T-helper 17 cell (primary cell): Measurements from ENCODE around the gene STK11. TPM values are rescaled to one million over a fixed set of nuclear protein-coding genes. Genes with fewer than 3 reads are reported as not detected.

ENCODE experiments used
- ATAC-seq: fragments of 150-1000 bp; cut with Tn5 transposase; 2 replicates; pipeline ENCODE4 v1.10.0; 2021; ENCODE audit warnings: mild to moderate bottlenecking, moderate library complexity
- DNase-seq, 3 donors: peaks; one replicate each; pipeline versions ENCODE4 v3.0.0 to v3.0.0-alpha.2; 2020 to 2021
- H3K9me3 ChIP-seq: one replicate; pipeline ENCODE4 v1.7.0; 2013; ENCODE audit warnings: low read length, mild to moderate bottlenecking; ENCODE audit not compliant: control insufficient read depth, poor library complexity, severe bottlenecking
- H3K27ac Mint-ChIP-seq: one replicate; pipeline ENCODE4 v1.8.0; 2022; ENCODE audit warnings: mild to moderate bottlenecking, moderate library complexity, mixed read lengths
- H3K27me3 Mint-ChIP-seq: one replicate; pipeline ENCODE4 v1.8.0; 2022; ENCODE audit warnings: mixed read lengths
- H3K36me3 Mint-ChIP-seq: one replicate; pipeline ENCODE4 v1.8.0; 2022; ENCODE audit warnings: low read depth, mixed read lengths
- H3K4me1 Mint-ChIP-seq: one replicate; pipeline ENCODE4 v1.8.0; 2022; ENCODE audit warnings: mild to moderate bottlenecking, mixed read lengths
- H3K4me3 Mint-ChIP-seq: one replicate; pipeline ENCODE4 v1.8.0; 2022; ENCODE audit warnings: mild to moderate bottlenecking, moderate library complexity, mixed read lengths
- total RNA-seq, 4 donors: library from RNA in 2 of 4; stranded (reverse) in 2 of 4; gene quantifications; one replicate each; pipeline ENCODE4 v1.2.3 and lab custom pipeline; 2022 to 2026

STK11 gene
- total RNA-seq, 2 donors from 2014 or later = 70.0 to 70.4 TPM

DNA sequence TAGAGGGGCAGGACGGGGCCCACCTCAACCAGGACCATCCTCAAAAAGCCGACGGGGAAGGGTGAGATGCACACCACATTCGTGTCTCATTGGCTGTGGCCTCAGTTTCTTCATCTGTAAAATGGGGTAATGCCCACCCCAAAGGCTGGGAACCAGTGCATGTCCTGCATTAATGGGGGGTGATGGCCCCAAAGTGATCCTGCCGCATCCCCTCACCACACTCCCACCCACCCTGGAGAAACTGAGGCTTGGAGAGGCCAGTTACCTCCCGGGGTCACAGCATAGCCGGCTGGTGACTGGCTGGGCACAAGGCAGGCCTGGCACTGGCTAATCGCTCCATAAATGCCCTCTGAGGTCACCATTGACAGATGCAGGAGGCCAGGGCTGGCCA is 42.2 kb downstream of the STK11 start:
- DNase-seq (no peak), ATAC-seq (no peak)
- Mint-ChIP-seq H3K27me3 (no peaks in the 10 kb centered on the region), H3K27ac (peak overlapping the region; percentile 75), H3K36me3 (peaks cover 4% of the 10 kb centered on the region), H3K4me3 (peak overlapping the region; percentile 81), H3K4me1 (peaks cover 7% of the 10 kb centered on the region)
- H3K9me3 ChIP-seq = no peaks in the 10 kb centered on the region

DNA sequence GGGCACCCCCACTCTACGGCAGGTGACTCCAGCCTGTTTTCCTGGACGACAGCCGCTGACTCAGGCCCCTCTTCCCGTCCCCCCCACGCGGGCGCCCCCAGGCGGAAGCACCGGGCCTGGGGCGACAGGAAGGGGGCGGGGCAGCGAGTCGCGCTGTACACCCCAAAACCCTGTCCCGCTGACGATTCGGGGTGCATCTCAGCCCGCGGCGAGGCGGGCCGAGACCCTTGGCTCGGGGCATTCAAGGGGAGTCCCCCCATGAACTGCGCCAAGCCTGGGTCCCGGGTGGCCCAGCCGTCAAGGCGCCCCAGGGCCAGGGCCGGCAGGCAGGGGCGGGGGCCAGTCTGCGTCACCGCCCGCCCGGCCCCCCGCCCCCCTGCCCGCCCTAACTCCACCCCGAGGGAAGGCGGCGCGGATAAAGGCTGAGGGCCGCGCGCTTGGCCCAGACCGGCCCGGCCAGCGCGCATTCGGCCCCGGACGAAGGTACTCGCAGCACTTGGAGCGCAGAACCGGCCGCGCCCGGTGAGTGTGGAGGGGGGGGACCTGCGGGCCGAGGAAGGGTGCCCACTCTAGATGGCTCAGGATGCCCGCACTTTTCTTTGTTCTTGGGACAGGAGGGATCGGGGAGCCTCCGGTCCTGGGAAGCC is 42.7 kb downstream of the STK11 start, which contains the start of gene MIDN:
Gene MIDN, plus strand, starts transcription at position 445 of the 647 bp plus-strand sequence. CDS start 1,714 bp downstream, outside the sequence.
- peak; percentile 15 for ATAC-seq

DNA sequence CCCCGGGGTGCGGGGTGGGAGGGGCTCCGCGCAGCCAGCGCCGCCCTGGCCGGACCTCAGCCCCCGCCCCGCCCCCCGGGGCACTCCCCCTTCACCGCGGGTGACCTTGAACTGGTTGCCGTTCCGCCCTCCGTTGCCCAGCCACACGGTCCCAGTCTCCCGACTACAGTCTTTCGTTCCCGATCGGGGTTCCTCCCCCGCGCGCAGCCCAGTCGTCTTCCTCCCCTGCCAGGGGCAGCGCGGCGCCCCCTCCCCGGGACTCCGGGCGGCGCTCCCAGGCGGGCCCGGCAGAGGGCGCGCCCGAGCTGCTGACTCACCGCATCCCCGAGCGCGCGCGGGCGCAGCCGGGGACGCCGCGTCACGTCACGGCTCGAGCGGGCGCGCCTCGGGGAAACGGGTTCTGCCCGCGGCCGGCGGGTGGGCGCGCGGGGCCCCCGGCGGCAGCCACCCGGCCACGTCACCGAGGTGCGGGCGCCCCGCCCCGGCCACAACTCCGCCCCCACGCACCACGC is 43.3 kb downstream of the STK11 start:
- H3K9me3 ChIP-seq = no peaks in the 10 kb centered on the region
- Mint-ChIP-seq H3K27ac (no peak overlapping the region), H3K4me3 (peak overlapping the region; percentile 81), H3K4me1 (peaks cover 11% of the 10 kb centered on the region), H3K36me3 (peaks cover 4% of the 10 kb centered on the region), H3K27me3 (no peaks in the 10 kb centered on the region)
- ATAC-seq (peak; percentile 46), DNase-seq (peak; percentile 86 to 89 (median 88))

More for the DNA sequence above, 42.7 kb downstream of the STK11 start, which contains the start of gene MIDN:
- peak within 1 kb of the TSS; percentile 81 for H3K4me3 Mint-ChIP-seq
- peaks cover 4% of the 10 kb centered on the region for H3K36me3 Mint-ChIP-seq
- peak within 1 kb of the TSS; percentile 75 for H3K27ac Mint-ChIP-seq
- no peaks in the 10 kb centered on the region for H3K9me3 ChIP-seq
- H3K27me3 Mint-ChIP-seq = no peaks in the 10 kb centered on the region
- peak in 2 of 3 donors; percentile 73 to 77 for DNase-seq
- H3K4me1 Mint-ChIP-seq = peaks cover 7% of the 10 kb centered on the region

DNA sequence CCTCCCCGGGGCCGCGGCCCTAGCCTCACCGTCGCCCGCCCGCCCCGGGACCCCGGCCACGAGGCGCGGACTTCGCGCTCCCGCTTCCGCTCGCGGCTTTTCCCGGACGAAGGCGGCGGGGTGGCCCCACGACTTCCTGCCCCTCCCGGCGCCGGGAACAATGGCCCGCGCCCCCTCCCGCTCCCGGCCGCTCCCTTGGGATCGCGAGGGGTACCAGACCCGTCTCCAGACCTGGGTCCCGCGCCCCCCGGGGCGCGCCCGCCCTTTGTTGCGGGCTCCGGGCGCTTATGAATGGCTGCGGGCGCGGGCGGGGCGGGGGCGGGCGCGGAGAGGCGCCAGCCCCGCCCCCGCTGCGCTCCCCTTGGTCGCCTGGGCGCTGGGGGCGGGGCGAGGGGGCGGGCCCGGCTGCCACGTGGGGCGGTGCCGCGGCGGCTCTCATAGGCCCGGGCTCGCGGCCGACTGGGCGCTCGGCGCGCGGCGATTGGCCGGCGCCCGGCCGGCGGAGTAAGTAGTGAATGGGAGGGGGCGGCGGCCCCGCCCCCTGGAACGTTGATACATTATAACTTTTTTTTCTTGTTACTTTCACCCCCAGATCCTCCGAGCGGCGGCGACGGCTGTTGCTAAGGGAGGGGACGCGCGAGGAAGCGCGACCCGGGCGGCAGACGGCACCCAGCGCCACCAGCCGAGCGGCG is 43.9 kb downstream of the STK11 start:
- H3K9me3 ChIP-seq = no peaks in the 10 kb centered on the region
- Mint-ChIP-seq H3K27ac (peak overlapping the region; percentile 65), H3K4me3 (peak overlapping the region; percentile 90), H3K27me3 (no peaks in the 10 kb centered on the region), H3K36me3 (peaks cover 4% of the 10 kb centered on the region), H3K4me1 (peaks cover 11% of the 10 kb centered on the region)
- ATAC-seq = peak; percentile 68
- DNase-seq = peak; percentile 88 to 97 (median 96)

DNA sequence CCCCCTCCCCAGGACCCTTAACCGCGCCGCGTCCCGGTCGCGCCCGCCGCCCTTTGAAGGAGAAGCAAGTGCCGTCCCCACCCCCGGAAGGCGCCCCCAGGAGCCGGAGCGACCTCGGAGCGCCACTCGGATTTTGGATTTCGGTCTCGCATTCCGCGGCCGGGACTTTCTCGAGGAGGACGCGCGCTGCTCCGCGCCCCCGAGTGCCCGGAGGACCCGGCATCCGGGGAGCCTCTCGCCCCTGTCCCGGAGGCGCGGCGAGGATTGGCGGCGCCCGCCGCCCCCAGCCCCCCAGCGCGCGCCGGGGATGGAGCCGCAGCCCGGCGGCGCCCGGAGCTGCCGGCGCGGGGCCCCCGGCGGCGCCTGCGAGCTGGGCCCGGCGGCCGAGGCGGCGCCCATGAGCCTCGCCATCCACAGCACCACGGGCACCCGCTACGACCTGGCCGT is 44.4 kb downstream of the STK11 start:
- no peak for DNase-seq
- Mint-ChIP-seq H3K4me3 (peak overlapping the region; percentile 90), H3K27ac (peak overlapping the region; percentile 65), H3K36me3 (peaks cover 4% of the 10 kb centered on the region), H3K27me3 (no peaks in the 10 kb centered on the region), H3K4me1 (peaks cover 8% of the 10 kb centered on the region)
- ATAC-seq = no peak
- no peaks in the 10 kb centered on the region for H3K9me3 ChIP-seq

DNA sequence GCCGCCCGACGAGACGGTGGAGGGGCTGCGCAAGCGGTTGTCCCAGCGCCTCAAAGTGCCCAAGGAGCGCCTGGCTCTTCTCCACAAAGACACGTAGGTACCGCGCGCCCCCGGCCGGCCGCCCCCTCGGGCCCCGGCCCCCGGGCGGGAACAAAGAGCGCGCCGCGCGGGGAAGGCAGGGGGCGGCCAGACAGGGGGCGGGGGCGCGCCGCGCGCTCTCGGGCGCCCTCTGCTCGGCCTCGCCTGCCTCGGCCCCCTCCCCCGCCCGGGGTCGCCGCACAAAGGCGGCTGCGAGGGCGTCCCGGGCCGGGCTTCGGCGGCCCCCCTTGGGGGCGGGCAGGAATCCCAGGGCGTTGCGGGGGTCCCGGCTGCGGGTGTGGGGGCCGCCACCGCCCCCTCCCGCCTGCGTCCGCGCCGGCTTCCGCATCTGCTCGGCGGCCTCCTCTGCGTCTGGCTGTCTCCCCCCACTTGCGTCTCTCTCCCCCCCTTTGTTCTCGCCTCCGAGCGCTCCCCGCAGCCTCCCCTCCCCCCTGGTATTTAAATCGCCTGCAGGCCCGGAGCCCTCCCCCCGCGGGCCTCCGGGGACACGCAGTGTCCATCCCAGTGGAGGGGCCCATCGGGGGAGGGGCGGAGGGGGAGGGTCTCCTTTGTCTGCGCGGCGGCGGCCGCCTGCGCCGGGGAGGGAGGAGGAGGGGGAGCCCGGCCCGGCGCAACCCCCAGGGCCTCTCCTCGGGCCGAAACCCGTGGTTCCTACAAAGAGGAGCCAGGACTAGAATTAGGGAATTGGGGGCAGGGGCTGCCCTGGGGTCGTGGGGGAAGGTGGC is 45.1 kb downstream of the STK11 start:
- H3K27ac Mint-ChIP-seq = peak overlapping the region; percentile 93
- H3K27me3 Mint-ChIP-seq = no peaks in the 10 kb centered on the region
- no peaks in the 10 kb centered on the region for H3K9me3 ChIP-seq
- H3K36me3 Mint-ChIP-seq = peaks cover 4% of the 10 kb centered on the region
- H3K4me3 Mint-ChIP-seq = peak overlapping the region; percentile 92
- DNase-seq = peak in 2 of 3 donors; percentile 46
- ATAC-seq = no peak
- peaks cover 8% of the 10 kb centered on the region for H3K4me1 Mint-ChIP-seq

DNA sequence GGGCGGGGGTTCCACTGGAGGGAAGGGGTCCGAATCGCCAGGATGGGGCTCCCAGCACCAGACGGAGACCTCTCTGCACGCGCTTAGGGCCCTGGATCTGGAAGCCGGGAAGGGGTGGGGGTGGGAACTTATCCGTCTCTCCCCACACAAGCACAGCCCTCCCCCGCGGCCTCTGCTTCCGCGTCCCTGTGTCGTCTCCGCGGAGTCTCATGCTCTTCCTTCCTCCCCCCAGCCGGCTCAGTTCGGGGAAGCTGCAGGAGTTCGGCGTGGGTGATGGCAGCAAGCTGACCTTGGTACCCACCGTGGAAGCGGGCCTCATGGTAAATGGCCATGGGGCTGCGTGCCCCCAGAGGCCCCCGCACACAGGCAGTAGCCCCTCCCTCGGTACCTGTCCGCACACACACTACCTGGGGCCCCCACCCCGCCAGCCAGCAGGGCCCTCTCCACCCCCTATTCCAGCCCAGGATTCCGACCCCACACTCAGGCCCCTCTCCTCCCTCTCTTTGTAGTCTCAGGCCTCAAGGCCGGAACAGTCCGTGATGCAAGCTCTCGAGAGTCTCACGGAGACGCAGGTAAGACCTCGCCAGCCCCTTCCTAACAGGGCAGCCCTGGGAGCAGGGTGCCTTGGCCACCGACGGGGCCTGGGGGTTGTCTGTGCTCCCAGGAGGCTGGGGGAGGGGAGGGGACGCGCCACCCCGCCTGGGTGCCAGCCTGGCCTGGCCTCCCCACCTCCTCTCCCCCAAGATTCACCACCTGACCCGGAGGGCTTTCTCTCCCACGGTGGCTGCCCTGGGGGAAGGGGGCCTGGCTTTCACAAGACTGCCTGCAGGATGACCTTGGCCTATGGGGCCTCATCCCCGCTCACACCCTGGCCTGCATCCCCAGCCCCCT is 46.0 kb downstream of the STK11 start:
- peak; percentile 42 to 50 (median 50) for DNase-seq

DNA sequence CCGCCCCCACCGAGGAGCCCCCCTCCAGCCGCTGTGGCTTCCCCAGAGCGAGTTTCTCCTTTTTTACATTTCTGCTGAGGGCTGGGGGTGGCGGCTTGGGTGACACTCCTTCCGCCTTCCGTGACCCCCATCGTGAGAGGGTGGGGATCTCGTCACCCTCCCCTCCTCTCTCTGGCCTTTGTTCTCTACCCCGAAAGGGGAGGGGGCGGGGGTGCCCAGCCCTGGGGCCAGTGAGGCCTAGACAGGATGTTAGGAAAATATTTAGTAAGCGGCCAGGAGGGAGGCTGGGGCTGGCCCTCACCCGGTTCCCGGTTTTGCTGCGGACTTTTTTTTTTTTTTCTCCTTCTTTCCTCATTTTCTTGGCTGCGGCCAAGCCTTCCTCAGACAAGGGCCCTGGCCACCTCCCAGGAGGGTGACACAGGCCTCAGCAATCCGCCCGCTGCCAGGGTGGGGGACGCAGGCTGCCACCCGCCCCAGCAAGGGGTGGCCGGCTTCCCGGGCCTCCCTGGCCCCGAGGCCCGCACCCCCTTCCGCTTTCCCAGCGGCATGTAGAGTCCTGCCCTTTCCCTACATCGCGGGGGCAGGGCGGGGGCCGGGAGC is 46.7 kb downstream of the STK11 start:
- no peaks in the 10 kb centered on the region for H3K27me3 Mint-ChIP-seq
- H3K4me1 Mint-ChIP-seq = peaks cover 9% of the 10 kb centered on the region
- DNase-seq (peak in 1 of 3 donors; percentile 49), ATAC-seq (no peak)
- H3K9me3 ChIP-seq = no peaks in the 10 kb centered on the region
- H3K27ac Mint-ChIP-seq = peak overlapping the region; percentile 93
- peak overlapping the region; percentile 92 for H3K4me3 Mint-ChIP-seq
- peaks cover 4% of the 10 kb centered on the region for H3K36me3 Mint-ChIP-seq

More for the DNA sequence above, 46.0 kb downstream of the STK11 start:
- H3K36me3 Mint-ChIP-seq = peaks cover 4% of the 10 kb centered on the region
- H3K27me3 Mint-ChIP-seq = no peaks in the 10 kb centered on the region
- ATAC-seq = no peak
- H3K27ac Mint-ChIP-seq = peak overlapping the region; percentile 93
- H3K4me3 Mint-ChIP-seq = peak overlapping the region; percentile 92
- no peaks in the 10 kb centered on the region for H3K9me3 ChIP-seq
- H3K4me1 Mint-ChIP-seq = peaks cover 8% of the 10 kb centered on the region

DNA sequence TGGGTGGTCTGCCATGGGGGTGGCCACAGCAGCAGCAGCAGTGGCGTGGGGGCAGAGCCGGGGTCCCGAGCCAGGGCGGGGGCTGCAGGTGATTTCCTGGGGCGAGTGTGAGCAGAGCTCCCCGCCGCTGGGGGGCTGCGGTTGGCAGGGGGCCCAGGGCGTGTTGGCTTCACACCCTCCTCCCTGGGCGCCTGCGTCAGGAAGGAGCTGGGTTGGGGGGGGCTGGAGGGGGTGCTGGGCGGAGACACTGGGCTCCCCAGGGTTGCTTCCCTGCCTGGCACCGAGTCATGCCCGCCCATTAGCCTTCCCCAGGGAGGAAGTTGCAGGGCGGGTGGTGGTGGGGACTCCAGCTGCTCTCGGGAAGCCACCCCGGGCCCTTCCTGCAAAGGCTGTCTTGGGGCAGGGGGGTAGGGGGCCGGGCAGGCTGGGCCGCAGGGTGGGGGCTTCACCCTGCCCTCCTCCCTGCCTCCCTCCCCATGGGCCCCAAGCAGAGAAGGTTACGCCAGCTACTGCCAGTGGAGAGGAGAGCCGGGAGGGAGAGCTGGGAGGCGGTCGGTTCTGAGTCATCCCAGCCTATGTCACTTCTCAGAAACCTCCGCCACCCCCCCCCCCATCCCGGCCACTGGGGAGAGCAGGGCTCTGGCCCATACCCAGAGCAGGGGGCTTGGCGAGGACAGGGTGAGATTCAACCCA is 47.4 kb downstream of the STK11 start:
- Mint-ChIP-seq H3K27me3 (no peaks in the 10 kb centered on the region), H3K27ac (peak overlapping the region; percentile 93), H3K36me3 (peaks cover 6% of the 10 kb centered on the region), H3K4me3 (peak overlapping the region; percentile 92), H3K4me1 (peaks cover 16% of the 10 kb centered on the region)
- DNase-seq (peak; percentile 44 to 73 (median 60)), ATAC-seq (peak; percentile 16)
- no peaks in the 10 kb centered on the region for H3K9me3 ChIP-seq

DNA sequence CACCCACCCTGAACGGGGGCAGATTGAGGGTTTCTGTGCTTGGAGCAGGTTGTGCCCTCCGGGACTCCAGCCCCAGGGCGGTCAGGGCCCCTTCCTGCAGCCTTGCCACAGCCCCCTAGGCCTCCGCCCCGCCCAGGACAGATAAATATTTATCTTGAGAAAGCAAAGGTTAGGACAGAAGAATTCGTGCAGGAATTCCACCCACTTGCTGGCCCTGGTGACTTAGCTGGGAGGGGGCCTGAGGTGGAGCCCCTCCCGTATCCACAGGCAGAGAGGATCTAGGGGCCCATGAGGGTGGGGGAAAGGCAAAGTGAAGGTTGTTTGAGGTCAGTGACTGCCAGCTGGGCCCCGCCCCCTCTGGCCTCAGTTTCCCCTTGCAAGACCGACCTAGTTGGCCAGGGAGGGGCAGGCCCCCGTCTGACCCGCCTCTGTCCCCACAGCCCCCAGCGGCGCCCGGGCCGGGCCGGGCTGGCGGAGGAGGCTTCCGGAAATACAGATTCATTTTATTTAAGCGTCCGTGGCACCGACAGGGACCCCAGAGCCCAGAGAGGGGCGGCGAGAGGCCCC is 48.0 kb downstream of the STK11 start:
- H3K27ac Mint-ChIP-seq = peak overlapping the region; percentile 84
- no peak for DNase-seq
- H3K27me3 Mint-ChIP-seq = no peaks in the 10 kb centered on the region
- peak overlapping the region; percentile 76 for H3K4me3 Mint-ChIP-seq
- no peaks in the 10 kb centered on the region for H3K9me3 ChIP-seq
- H3K4me1 Mint-ChIP-seq = peaks cover 17% of the 10 kb centered on the region
- H3K36me3 Mint-ChIP-seq = peaks cover 6% of the 10 kb centered on the region
- ATAC-seq = no peak

DNA sequence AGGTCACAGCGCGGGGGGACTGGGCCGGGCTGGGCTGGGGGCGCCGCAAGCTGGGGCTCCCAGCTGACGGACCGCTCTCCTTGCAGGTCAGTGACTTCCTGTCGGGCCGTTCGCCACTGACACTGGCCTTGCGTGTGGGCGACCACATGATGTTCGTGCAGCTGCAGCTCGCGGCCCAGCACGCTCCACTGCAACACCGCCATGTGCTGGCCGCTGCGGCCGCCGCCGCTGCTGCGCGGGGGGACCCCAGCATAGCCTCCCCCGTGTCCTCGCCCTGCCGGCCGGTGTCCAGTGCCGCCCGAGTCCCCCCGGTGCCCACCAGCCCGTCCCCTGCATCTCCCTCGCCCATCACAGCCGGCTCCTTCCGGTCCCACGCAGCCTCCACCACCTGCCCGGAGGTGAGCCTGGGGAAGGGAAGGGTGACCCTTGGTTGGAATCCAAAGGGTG is 48.5 kb downstream of the STK11 start:
- peaks cover 6% of the 10 kb centered on the region for H3K36me3 Mint-ChIP-seq
- H3K27ac Mint-ChIP-seq = peak overlapping the region; percentile 84
- ATAC-seq = no peak
- peaks cover 21% of the 10 kb centered on the region for H3K4me1 Mint-ChIP-seq
- H3K9me3 ChIP-seq = no peaks in the 10 kb centered on the region
- peak overlapping the region; percentile 39 for H3K4me3 Mint-ChIP-seq
- no peaks in the 10 kb centered on the region for H3K27me3 Mint-ChIP-seq
- DNase-seq = no peak
